Fibroblast of upper back skin (primary cell): ENCODE data around the gene QSOX2.

Source experiments
- DNase-seq: peaks from one replicate; pipeline ENCODE4 v3.0.0-alpha.2; 2013

QSOX2 gene

DNA sequence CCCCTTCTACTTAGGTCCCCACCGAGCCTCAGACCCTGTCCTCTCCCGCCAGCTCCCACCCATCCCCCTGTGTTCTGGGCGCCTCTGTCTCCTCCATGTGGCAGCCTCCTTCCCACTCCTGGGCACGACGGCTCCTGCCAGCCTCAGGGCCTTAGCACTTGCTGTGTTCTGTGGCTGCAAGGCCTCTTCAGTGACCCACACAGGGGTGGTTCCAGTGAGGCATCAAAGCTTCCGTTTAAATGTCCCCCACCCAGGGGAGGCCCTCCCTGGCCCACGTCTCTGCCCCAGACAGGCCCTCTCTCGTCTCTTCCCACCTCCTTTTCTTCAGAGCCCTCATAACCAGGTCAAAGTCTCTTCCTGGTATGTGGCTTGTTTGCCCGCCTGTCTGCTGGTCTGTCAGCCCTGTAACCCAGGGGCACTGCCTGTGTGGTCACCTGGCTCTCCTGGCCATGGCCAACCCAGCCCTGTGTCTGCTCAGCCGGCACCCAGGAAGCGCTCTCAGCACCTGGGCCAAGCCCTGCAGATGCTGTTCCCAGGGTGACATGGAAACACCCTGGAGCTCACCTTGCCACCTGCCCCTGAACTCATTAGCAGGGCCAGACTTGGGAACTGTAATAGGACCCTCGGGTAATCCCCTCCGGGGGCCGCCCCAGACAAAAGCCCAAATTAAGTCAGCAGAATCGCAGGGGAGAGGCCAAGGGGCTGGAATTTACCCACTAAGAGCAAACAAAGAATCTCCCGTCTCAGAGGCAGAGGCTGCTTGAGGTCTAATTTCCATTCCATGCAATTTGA lies 74.4 kb downstream of the QSOX2 start:
- no peak for DNase-seq

DNA sequence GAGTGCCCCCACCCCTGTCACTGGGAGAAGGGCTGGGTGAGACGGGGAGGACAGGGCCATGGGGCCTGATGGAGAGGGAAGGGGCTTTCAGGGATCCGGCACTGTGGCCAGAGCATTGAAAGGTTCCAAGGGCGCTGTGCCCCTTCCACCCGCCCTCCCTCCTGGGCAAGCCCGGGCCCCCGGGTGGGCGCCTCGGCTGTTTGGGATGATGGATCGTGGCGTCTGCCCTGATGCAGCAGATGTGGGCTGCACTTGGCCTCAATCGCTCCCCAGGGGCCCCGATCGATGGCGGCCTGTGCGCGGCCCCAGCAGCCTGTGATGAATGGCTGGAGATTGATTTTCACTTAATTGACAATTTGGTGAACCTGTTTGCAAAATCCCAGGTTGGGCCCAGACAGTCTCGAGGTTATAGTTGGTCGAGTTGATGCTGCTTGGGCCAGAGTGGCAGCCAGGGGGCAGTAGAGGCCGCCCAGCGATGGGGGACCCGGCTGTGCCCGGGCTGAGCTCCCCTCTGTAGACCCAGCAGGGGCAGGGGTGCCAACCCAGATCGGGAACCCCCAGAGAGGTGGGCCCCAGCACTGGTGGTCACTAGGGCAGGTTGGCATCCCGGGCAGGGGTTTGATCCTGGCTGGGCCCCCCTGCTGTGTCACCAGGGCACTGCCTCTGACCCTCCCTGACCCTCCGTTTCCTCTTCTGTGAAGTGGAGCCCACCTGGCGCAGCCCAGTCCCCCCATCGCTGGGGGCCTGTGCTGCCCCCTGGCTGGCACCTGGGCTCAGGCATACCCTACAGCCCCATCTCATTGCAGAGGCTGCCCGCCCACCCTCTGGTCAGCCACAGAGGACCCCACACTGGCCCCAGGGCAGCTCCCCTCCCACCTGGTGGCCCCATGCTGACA lies 75.4 kb downstream of the QSOX2 start:
- DNase-seq: no peak

DNA sequence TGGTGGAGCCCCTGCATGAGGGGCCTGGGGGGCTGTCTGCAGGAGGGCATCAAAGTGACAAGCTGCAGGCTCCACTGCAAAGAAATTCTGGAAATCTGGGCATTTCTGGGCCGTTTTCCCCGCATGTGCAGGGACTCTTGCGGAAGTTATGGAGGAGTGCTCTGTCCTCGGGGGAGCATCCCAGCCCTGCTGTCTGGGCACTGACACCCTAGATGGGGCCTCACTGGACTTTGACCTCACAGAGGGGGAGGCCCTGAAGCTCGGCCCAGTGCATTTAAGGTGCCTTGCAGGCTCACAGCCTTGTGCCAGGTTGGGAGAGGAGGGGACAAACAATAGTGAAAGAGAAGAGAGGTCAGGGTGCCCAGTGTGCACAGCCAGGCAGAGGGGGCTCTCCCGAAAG lies 76.1 kb downstream of the QSOX2 start:
- no peak for DNase-seq

DNA sequence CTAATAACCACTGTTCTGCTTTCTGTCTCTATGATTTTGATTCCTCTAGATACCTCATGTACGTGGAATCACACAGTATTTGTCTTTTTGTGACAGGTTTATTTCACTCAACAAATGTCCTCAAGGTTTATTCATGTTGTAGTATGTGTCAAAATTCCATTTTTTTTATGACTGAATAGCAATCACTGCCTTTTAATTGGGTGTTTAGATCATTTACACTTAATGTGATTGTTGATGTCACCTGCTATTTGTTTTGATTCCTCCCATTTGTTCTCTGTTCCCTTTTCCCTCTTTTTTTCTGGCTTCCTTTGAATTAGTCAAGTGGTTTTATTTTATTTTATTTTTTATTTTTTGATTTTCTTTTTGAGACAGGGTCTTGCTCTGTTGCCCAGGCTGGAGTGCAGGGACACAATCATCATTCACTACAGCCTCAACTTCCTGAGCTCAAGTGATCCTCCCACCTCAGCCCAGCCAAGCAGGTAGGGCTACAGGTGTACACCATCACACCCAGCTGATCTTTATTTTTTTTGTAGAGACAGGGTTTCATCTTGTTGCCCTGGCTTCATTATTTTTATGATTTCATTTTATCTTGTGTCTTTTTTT lies 82.3 kb downstream of the QSOX2 start:
- DNase-seq: no peak

DNA sequence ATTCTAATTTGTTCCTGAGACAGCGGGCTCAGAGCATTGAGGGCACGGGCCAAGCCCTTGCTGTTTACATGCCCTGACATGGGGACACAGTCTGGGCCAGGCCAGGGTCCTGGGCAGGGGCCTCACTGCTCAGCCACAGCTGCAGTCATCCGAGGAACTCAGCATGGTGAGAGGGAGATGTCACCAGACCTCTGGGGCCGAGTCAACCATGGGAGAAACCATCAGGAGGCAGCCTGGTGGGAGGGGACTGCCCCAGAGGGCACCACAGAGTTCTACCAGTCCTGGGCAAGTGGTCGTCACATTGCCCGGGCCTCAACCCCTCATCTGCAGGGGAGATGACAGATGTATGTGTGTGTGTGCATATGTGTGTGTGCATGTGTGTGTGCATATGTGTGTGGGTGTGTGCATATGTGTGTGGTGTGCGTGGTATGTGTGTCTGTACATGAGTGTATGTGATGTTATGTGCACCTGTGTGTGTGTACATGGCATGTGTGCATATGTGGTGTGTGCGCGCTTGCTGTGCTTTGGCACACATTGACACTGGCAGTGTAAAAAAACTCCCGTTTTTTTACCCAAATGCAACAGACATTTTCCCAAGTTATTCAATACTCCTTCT lies 84.5 kb downstream of the QSOX2 start:
- no peak for DNase-seq

DNA sequence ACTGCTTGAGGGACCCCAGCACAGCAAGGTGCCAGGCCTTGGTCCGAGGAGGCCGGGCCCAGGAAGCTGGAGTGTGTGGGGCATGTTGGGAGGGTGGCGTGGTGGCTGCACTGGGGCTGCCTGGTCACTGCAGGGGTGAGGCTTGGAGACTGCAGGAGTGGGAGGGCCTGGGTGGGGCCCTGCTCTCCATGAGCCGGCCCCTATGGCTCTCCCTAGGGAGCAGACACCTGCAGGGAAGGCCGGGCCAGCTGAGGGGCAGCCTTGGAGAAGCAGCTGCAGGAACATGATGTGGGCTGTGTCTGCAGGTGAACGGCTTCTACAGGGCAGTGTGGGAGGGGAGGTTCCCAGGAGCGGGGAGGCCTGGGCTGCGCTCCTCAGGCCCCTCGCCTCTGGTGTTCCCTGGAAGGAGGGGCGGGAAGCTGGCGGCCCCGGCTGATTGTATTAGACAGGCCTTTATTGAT lies 85.2 kb downstream of the QSOX2 start:
- DNase-seq: no peak

DNA sequence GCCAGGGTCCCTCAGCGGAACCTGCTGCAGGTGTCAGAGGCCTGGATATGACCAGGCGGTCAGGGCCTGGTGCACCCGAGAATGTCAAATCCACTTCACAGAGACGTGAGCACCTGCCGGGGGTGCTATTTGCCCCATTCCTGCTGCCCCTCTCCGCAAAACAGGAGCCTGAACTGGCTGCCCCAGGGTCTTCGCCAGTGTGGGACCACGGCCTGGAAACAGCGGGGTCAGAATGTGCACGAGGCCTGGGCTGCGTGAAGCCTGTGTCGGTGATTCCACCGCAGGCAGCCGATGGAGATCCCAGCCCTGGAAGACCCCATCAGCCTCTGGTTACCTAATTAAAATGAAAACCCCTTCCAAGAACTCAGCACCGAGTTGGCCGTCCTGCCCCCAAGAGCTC lies 85.8 kb downstream of the QSOX2 start:
- DNase-seq: no peak

DNA sequence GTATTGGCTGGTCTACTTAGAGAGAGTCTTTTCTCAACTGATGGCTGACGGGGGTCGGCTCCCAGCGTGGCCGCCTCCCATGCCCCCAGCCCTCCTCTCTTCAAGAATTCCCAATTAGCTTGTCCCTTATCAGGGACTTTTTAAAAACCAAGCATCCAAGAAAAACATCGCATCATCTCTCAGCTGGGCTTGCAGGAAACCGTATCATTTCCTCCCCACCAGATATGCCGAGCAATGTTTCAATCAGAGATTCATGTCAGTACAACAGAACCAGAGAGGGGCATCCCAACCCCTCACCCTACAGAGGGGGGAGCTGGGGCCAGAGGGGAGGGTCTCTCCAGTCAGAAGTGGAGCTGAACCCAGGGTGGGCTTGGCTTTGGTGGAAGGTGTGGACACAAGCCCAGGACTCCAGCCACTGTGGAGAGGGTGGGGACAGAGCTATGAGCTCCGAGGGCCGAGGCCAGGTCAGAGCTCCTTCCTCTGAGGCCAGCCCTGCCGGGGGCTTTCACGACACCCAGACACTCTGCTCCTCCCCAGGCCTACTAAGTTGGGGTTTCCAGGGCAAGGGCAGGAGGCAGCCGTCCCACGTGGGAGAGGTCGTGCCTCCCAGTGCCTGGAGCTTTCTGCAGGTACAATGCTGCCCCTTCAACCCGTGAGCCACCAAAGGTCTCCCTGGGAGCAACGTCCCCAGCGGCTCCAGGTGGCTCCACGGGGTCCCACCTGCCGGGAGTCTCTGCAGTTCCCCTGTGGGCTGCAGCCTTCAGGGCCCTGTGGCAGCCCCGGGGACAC lies 87.9 kb downstream of the QSOX2 start:
- DNase-seq: no peak
